Measurements from ENCODE around the gene CHCHD3. TPM values are rescaled to one million over a fixed set of nuclear protein-coding genes. Genes with fewer than 3 reads are reported as not detected.

Gene CHCHD3
- total RNA-seq, 1 experiment from 2014 or later: 102 TPM

- Mint-ChIP-seq H3K27ac (ENCODE audit: unreplicated experiment) (peak overlapping the region; percentile 5), H3K4me3 (ENCODE audit: unreplicated experiment) (no peak overlapping the region)
These were observed 216.3 kb downstream of the CHCHD3 start for GRCh38 chr7:132865366-132866143.

GRCh38 chr7:132861940-132862554, 219.8 kb downstream of the CHCHD3 start:
- BruUV-seq (replicated peaks): no TSS peak
- peak overlapping the region; percentile 27 for H3K27ac Mint-ChIP-seq (ENCODE audit: unreplicated experiment)
- no peak for DNase-seq
- Histone ChIP-seq H3K27me3 (replicated peaks; ENCODE audit: control insufficient read depth, insufficient read depth, low read length) (no peaks in the 10 kb centered on the region), H3K9me3 (no peaks in the 10 kb centered on the region), H3K4me1 (no peaks in the 10 kb centered on the region), H3K4me3 (ENCODE audit: low read depth, low read length) (no peak overlapping the region), H3K36me3 (ENCODE audit: control insufficient read depth, insufficient read depth, low read length) (no peaks in the 10 kb centered on the region)
- no peak overlapping the region for H3K4me3 Mint-ChIP-seq (ENCODE audit: unreplicated experiment)
- no peak for TF ChIP-seq CTCF (IDR thresholded peaks at IDR 0.05; ENCODE audit: insufficient read depth in 1 of 2, low read depth in 1 of 2, low read length in 1 of 2, severe bottlenecking in 1 of 2, unreplicated experiment in 1 of 2)
- CTCF ChIA-PET: no interaction called here
- POLR2A ChIA-PET: no interaction called here
- no peaks in the 10 kb centered on the region for H3K4me1 Mint-ChIP-seq (ENCODE audit: low read depth, unreplicated experiment)
- intact Hi-C loops (cut with micrococcal nuclease; ENCODE audit: unreplicated experiment): no loop called here
- peaks cover 5% of the 10 kb centered on the region for H3K36me3 Mint-ChIP-seq (ENCODE audit: insufficient read depth, unreplicated experiment)
- no peaks in the 10 kb centered on the region for H3K27me3 Mint-ChIP-seq (ENCODE audit: insufficient read depth, unreplicated experiment)
- H3K9me3 Mint-ChIP-seq (ENCODE audit: unreplicated experiment): no peaks in the 10 kb centered on the region

More at GRCh38 chr7:132865366-132866143, 216.3 kb downstream of the CHCHD3 start:
- Mint-ChIP-seq H3K9me3 (ENCODE audit: unreplicated experiment) (no peaks in the 10 kb centered on the region), H3K27me3 (ENCODE audit: insufficient read depth, unreplicated experiment) (no peaks in the 10 kb centered on the region), H3K4me1 (ENCODE audit: low read depth, unreplicated experiment) (no peaks in the 10 kb centered on the region), H3K36me3 (ENCODE audit: insufficient read depth, unreplicated experiment) (peaks cover 11% of the 10 kb centered on the region)
- Histone ChIP-seq H3K27me3 (replicated peaks; ENCODE audit: control insufficient read depth, insufficient read depth, low read length) (no peaks in the 10 kb centered on the region), H3K36me3 (ENCODE audit: control insufficient read depth, insufficient read depth, low read length) (no peaks in the 10 kb centered on the region), H3K4me1 (no peaks in the 10 kb centered on the region), H3K9me3 (no peaks in the 10 kb centered on the region), H3K4me3 (ENCODE audit: low read depth, low read length) (no peak overlapping the region)
- DNase-seq: no peak
- POLR2A ChIA-PET: no interaction called here
- CTCF ChIA-PET: no interaction called here
- intact Hi-C loops (cut with micrococcal nuclease; ENCODE audit: unreplicated experiment): no loop called here
- no peak for TF ChIP-seq CTCF (IDR thresholded peaks at IDR 0.05; ENCODE audit: insufficient read depth in 1 of 2, low read depth in 1 of 2, low read length in 1 of 2, severe bottlenecking in 1 of 2, unreplicated experiment in 1 of 2)
- no TSS peak for BruUV-seq (replicated peaks)

- BruUV-seq (replicated peaks): no TSS peak
- no peaks in the 10 kb centered on the region for H3K9me3 Mint-ChIP-seq (ENCODE audit: unreplicated experiment)
- POLR2A ChIA-PET: no interaction called here
These were observed 220.5 kb downstream of the CHCHD3 start for GRCh38 chr7:132861424-132861823.

More at GRCh38 chr7:132861424-132861823, 220.5 kb downstream of the CHCHD3 start:
- Mint-ChIP-seq H3K4me1 (ENCODE audit: low read depth, unreplicated experiment) (no peaks in the 10 kb centered on the region), H3K27ac (ENCODE audit: unreplicated experiment) (no peak overlapping the region), H3K4me3 (ENCODE audit: unreplicated experiment) (no peak overlapping the region), H3K36me3 (ENCODE audit: insufficient read depth, unreplicated experiment) (peaks cover 5% of the 10 kb centered on the region), H3K27me3 (ENCODE audit: insufficient read depth, unreplicated experiment) (no peaks in the 10 kb centered on the region)
- Histone ChIP-seq H3K4me1 (no peaks in the 10 kb centered on the region), H3K27me3 (replicated peaks; ENCODE audit: control insufficient read depth, insufficient read depth, low read length) (no peaks in the 10 kb centered on the region), H3K9me3 (no peaks in the 10 kb centered on the region), H3K4me3 (ENCODE audit: low read depth, low read length) (no peak overlapping the region), H3K36me3 (ENCODE audit: control insufficient read depth, insufficient read depth, low read length) (no peaks in the 10 kb centered on the region)
- CTCF ChIA-PET: no interaction called here
- intact Hi-C loops (cut with micrococcal nuclease; ENCODE audit: unreplicated experiment): no loop called here
- TF ChIP-seq CTCF (IDR thresholded peaks at IDR 0.05; ENCODE audit: insufficient read depth in 1 of 2, low read depth in 1 of 2, low read length in 1 of 2, severe bottlenecking in 1 of 2, unreplicated experiment in 1 of 2): no peak
- DNase-seq: no peak
